T-cell (primary cell): Measurements from ENCODE around the gene TFAM. TPM values are rescaled to one million over a fixed set of nuclear protein-coding genes. Genes with fewer than 3 reads are reported as not detected.
A peak's percentile ranks its signal among the peaks of the same experiment; 100 is the strongest.

Experiments
- ATAC-seq, 4 experiments: fragments of 200-7000 bp in 3 of 4; fragments of 150-1000 bp in 1 of 4; cut with Tn5 transposase; replicated peaks in 1 of 4; 1 replicate in 3 of 4; 2 replicates in 1 of 4; pipeline ENCODE4 v1.10.0; 2021; ENCODE audit warnings: moderate library complexity in 3 of 4, mild to moderate bottlenecking in 2 of 4, moderate number of reproducible peaks in 1 of 4
- CTCF ChIA-PET, 2 donors: fragments of 300-600 bp; sonication (Branson Sonifier 250); formaldehyde crosslinking; loops; one replicate each; lab custom pipeline; 2022; ENCODE audit warnings: antibody characterized with exemption in 2 of 2; lab: Charles Lee
- POLR2A ChIA-PET, 2 donors: fragments of 300-600 bp; sonication (Branson Sonifier 250); formaldehyde crosslinking; loops; one replicate each; lab custom pipeline; 2022; ENCODE audit warnings: antibody characterized with exemption in 2 of 2; lab: Charles Lee
- DNase-seq, 35 experiments: peaks; one replicate each; pipeline versions ENCODE4 v3.0.0 to v3.0.0-alpha.2; 2013 to 2023
- H3K27ac ChIP-seq: one replicate; pipeline ENCODE4 v1.5.1; 2013; ENCODE audit warnings: low read length
- H3K27me3 ChIP-seq, 2 experiments: replicated peaks in 1 of 2; 1 replicate in 1 of 2; 2 replicates in 1 of 2; pipeline versions ENCODE4 v1.6.1 to v1.7.0; 2013; ENCODE audit warnings: low read length in 1 of 2, mixed read lengths in 1 of 2; ENCODE audit not compliant: control insufficient read depth in 2 of 2, insufficient read depth in 2 of 2; ENCODE audit errors: extremely low read depth in 1 of 2
- H3K36me3 ChIP-seq, 2 donors: 1 replicate in 1 of 2; 2 replicates in 1 of 2; pipeline versions ENCODE4 v1.6.1 to v1.7.0; 2013; ENCODE audit warnings: low read length in 1 of 2; ENCODE audit not compliant: control insufficient read depth in 2 of 2, insufficient read depth in 1 of 2; ENCODE audit errors: extremely low read depth in 1 of 2
- H3K4me1 ChIP-seq, 2 experiments: 1 replicate in 1 of 2; 2 replicates in 1 of 2; pipeline versions ENCODE4 v1.6.1 to v1.7.0; 2013; ENCODE audit warnings: low read length in 2 of 2, mixed read lengths in 1 of 2; ENCODE audit not compliant: insufficient read depth in 2 of 2, control insufficient read depth in 1 of 2; ENCODE audit errors: extremely low read depth in 1 of 2
- H3K4me3 ChIP-seq, 2 donors: 1 replicate in 1 of 2; 2 replicates in 1 of 2; pipeline versions ENCODE4 v1.5.1 to v1.7.0; 2013; ENCODE audit warnings: mild to moderate bottlenecking in 2 of 2, low read length in 1 of 2, moderate library complexity in 1 of 2; ENCODE audit not compliant: control insufficient read depth in 1 of 2; ENCODE audit errors: extremely low read depth in 1 of 2
- H3K9me3 ChIP-seq: 2 replicates; pipeline ENCODE4 v1.7.0; 2013
- H3K27ac Mint-ChIP-seq, 2 donors: one replicate each; pipeline ENCODE4 v1.8.0; 2020 to 2021; ENCODE audit warnings: mild to moderate bottlenecking in 2 of 2, mixed read lengths in 2 of 2
- H3K27me3 Mint-ChIP-seq, 2 donors: one replicate each; pipeline ENCODE4 v1.8.0; 2021 to 2022; ENCODE audit warnings: mixed read lengths in 2 of 2
- H3K36me3 Mint-ChIP-seq: one replicate; pipeline ENCODE4 v1.8.0; 2021; ENCODE audit warnings: mixed read lengths
- H3K4me1 Mint-ChIP-seq, 3 donors: one replicate each; pipeline ENCODE4 v1.8.0; 2020 to 2022; ENCODE audit warnings: mixed read lengths in 3 of 3, mild to moderate bottlenecking in 1 of 3
- H3K4me3 Mint-ChIP-seq, 3 donors: one replicate each; pipeline ENCODE4 v1.8.0; 2020 to 2022; ENCODE audit warnings: mild to moderate bottlenecking in 3 of 3, mixed read lengths in 3 of 3, moderate library complexity in 3 of 3
- H3K9me3 Mint-ChIP-seq, 3 donors: one replicate each; pipeline ENCODE4 v1.8.0; 2020 to 2022; ENCODE audit warnings: mixed read lengths in 3 of 3
- WGBS: methylation state at CpG from one replicate; pipeline ENCODE4 v1.1.5; 2013; ENCODE audit warnings: missing lambda C conversion rate; ENCODE audit not compliant: insufficient coverage; 5-methylcytosine and 5-hydroxymethylcytosine counted together
- total RNA-seq, 35 experiments: library from RNA in 6 of 35; stranded (reverse) in 6 of 35; fragments of 120-200 nt in 1 of 35; gene quantifications; one replicate each; pipeline versions ENCODE4 v1.2.1 to v1.2.4 and lab custom pipeline; 2013 to 2026

The TFAM gene
- total RNA-seq, 5 donors from 2014 or later (not counting 1 experiment from before 2014, with no cell fraction given) = 35.9 to 41.8 (median 39.2) TPM

- peaks cover 47 to 57% (median 50%) of the 10 kb centered on the region in 3 donors for H3K4me1 Mint-ChIP-seq
- Histone ChIP-seq H3K4me3 (no peak overlapping the region), H3K36me3 (peaks cover 0 to 4% of the 10 kb centered on the region in 2 donors), H3K4me1 (peaks cover 3 to 13% of the 10 kb centered on the region in 2 experiments), H3K9me3 (no peaks in the 10 kb centered on the region), H3K27me3 (no peaks in the 10 kb centered on the region), H3K27ac (no peak overlapping the region)
- H3K9me3 Mint-ChIP-seq = no peaks in the 10 kb centered on the region
- DNase-seq (no peak), ATAC-seq (no peak)
- ChIA-PET POLR2A (interaction anchor here (0.5 to 0.7 kb wide), 4 partner anchors 23 to 500 kb away, joined by 3 to 7 read pairs (median 3); no protein-coding TSS in a partner anchor), CTCF (interaction anchor here (0.6 to 0.7 kb wide), 3 partner anchors 12 to 183 kb away, joined by 3 to 7 read pairs (median 5); no protein-coding TSS in a partner anchor)
- no peak overlapping the region for H3K27ac Mint-ChIP-seq
- H3K4me3 Mint-ChIP-seq = no peak overlapping the region
- H3K27me3 Mint-ChIP-seq = no peaks in the 10 kb centered on the region
- peaks cover 10% of the 10 kb centered on the region for H3K36me3 Mint-ChIP-seq
- WGBS = 90% methylated on average over 2 of the region's 4 CpGs
Observed at GRCh38 chr10:58358314-58358933, 26.8 kb upstream of the TFAM start.

GRCh38 chr10:58358947-58359346, 26.3 kb upstream of the TFAM start:
- no peaks in the 10 kb centered on the region for H3K9me3 ChIP-seq
- ATAC-seq (no peak), DNase-seq (no peak)
- ChIA-PET CTCF (interaction anchor here (0.6 to 0.7 kb wide), 3 partner anchors 12 to 184 kb away, joined by 3 to 7 read pairs (median 5); no protein-coding TSS in a partner anchor), POLR2A (interaction anchor here (0.5 to 0.7 kb wide), 4 partner anchors 22 to 500 kb away, joined by 3 to 7 read pairs (median 3); no protein-coding TSS in a partner anchor)
- no peak overlapping the region for H3K4me3 Mint-ChIP-seq
- no peaks in the 10 kb centered on the region for H3K27me3 ChIP-seq
- peaks cover 47 to 54% (median 50%) of the 10 kb centered on the region in 3 donors for H3K4me1 Mint-ChIP-seq
- no peak overlapping the region for H3K4me3 ChIP-seq
- H3K36me3 Mint-ChIP-seq = peaks cover 15% of the 10 kb centered on the region
- WGBS = no CpG with 5 or more reads among the region's 1 CpG
- no peaks in the 10 kb centered on the region for H3K27me3 Mint-ChIP-seq
- H3K4me1 ChIP-seq = peaks cover 3 to 13% of the 10 kb centered on the region in 2 experiments
- no peak overlapping the region for H3K27ac Mint-ChIP-seq
- no peaks in the 10 kb centered on the region for H3K9me3 Mint-ChIP-seq
- peaks cover 0 to 7% of the 10 kb centered on the region in 2 donors for H3K36me3 ChIP-seq
- H3K27ac ChIP-seq = no peak overlapping the region

GRCh38 chr10:58359541-58359940, 25.7 kb upstream of the TFAM start:
- Mint-ChIP-seq H3K9me3 (no peaks in the 10 kb centered on the region), H3K36me3 (peaks cover 19% of the 10 kb centered on the region), H3K27me3 (no peaks in the 10 kb centered on the region), H3K27ac (peak overlapping the region in 1 of 2 donors; percentile 7), H3K4me3 (no peak overlapping the region), H3K4me1 (peaks cover 47 to 50% (median 48%) of the 10 kb centered on the region in 3 donors)
- DNase-seq (no peak), ATAC-seq (no peak)
- Histone ChIP-seq H3K4me3 (no peak overlapping the region), H3K9me3 (no peaks in the 10 kb centered on the region), H3K27ac (no peak overlapping the region), H3K36me3 (peaks cover 0 to 7% of the 10 kb centered on the region in 2 donors), H3K4me1 (peaks cover 3 to 13% of the 10 kb centered on the region in 2 experiments), H3K27me3 (no peaks in the 10 kb centered on the region)
- POLR2A ChIA-PET = interaction anchor here in 1 of 2 donors (0.7 kb wide), 1 partner anchor 501 kb away, joined by 7 read pairs; no protein-coding TSS in a partner anchor
- CTCF ChIA-PET = interaction anchor here in 1 of 2 donors (0.7 to 1.2 kb wide), 2 partner anchors 8 to 11 kb away, joined by 3 to 5 read pairs; no protein-coding TSS in a partner anchor
- 100% methylated on average over 1 of the region's 3 CpGs for WGBS

- ChIA-PET POLR2A (no interaction called here), CTCF (interaction anchor here in 1 of 2 donors (0.7 to 1.2 kb wide), 2 partner anchors 9 to 282 kb away, joined by 3 read pairs; no protein-coding TSS in a partner anchor)
Observed at GRCh38 chr10:58360412-58361004, 24.7 kb upstream of the TFAM start.

GRCh38 chr10:58361353-58361752, 23.9 kb upstream of the TFAM start:
- CTCF ChIA-PET = interaction anchor here in 1 of 2 donors (0.7 kb wide), 1 partner anchor 283 kb away, joined by 3 read pairs; no protein-coding TSS in a partner anchor
- Mint-ChIP-seq H3K36me3 (peaks cover 26% of the 10 kb centered on the region), H3K4me1 (peaks cover 36 to 40% (median 38%) of the 10 kb centered on the region in 3 donors), H3K27ac (no peak overlapping the region), H3K9me3 (no peaks in the 10 kb centered on the region), H3K27me3 (no peaks in the 10 kb centered on the region), H3K4me3 (no peak overlapping the region)
- Histone ChIP-seq H3K4me3 (no peak overlapping the region), H3K27ac (no peak overlapping the region), H3K4me1 (peaks cover 3 to 13% of the 10 kb centered on the region in 2 experiments), H3K27me3 (no peaks in the 10 kb centered on the region), H3K9me3 (no peaks in the 10 kb centered on the region), H3K36me3 (peaks cover 0 to 7% of the 10 kb centered on the region in 2 donors)
- DNase-seq (no peak), ATAC-seq (no peak)
- POLR2A ChIA-PET = no interaction called here
- WGBS = no CpG with 5 or more reads among the region's 2 CpGs

More at GRCh38 chr10:58360412-58361004, 24.7 kb upstream of the TFAM start:
- H3K36me3 ChIP-seq = peaks cover 0 to 7% of the 10 kb centered on the region in 2 donors
- H3K4me1 ChIP-seq = peaks cover 3 to 13% of the 10 kb centered on the region in 2 experiments
- no peaks in the 10 kb centered on the region for H3K9me3 ChIP-seq
- Mint-ChIP-seq H3K27ac (peak overlapping the region in 1 of 2 donors; percentile 22), H3K4me1 (peaks cover 42 to 43% (median 43%) of the 10 kb centered on the region in 3 donors), H3K9me3 (no peaks in the 10 kb centered on the region), H3K27me3 (no peaks in the 10 kb centered on the region), H3K4me3 (no peak overlapping the region), H3K36me3 (peaks cover 26% of the 10 kb centered on the region)
- H3K27me3 ChIP-seq = no peaks in the 10 kb centered on the region
- no peak overlapping the region for H3K4me3 ChIP-seq
- H3K27ac ChIP-seq = no peak overlapping the region
- DNase-seq = no peak
- WGBS = 60% methylated on average over 2 of the region's 9 CpGs
- no peak for ATAC-seq
